RWPE2 (cell line): ENCODE measurements around the gene KCNT2.
"Not testable (repeated sequence)": the region's sequence is repeated elsewhere in the genome, so short reads cannot be mapped to it uniquely, and the experiment has no call there.

ENCODE experiments used
- ATAC-seq: fragments of 200-7000 bp; cut with Tn5 transposase; 3 replicates; pipeline ENCODE4 v1.9.1; 2021; ENCODE audit warnings: low read depth
- DNase-seq: peaks from one replicate; pipeline ENCODE4 v3.0.0-alpha.2; 2020; ENCODE audit warnings: low spot score
- H3K27ac ChIP-seq: fragments of 450-650 bp; 2 replicates; pipeline ENCODE4 v1.5.1; 2017; ENCODE audit warnings: mild to moderate bottlenecking; ENCODE audit not compliant: poor library complexity, severe bottlenecking
- H3K27me3 ChIP-seq: fragments of 250-450 bp; sonication (Bioruptor Pico); 2 replicates; pipeline ENCODE4 v1.5.1; 2021; ENCODE audit warnings: mild to moderate bottlenecking, moderate library complexity; ENCODE audit not compliant: insufficient read depth, poor library complexity, severe bottlenecking
- H3K36me3 ChIP-seq: fragments of 250-450 bp; sonication (Bioruptor Pico); 2 replicates; pipeline ENCODE4 v1.5.1; 2020; ENCODE audit warnings: low read depth, mild to moderate bottlenecking, moderate library complexity
- H3K4me1 ChIP-seq: fragments of 250-450 bp; sonication (Bioruptor Pico); 2 replicates; pipeline ENCODE4 v1.5.1; 2021; ENCODE audit warnings: mild to moderate bottlenecking, moderate library complexity; ENCODE audit not compliant: insufficient read depth, poor library complexity, severe bottlenecking
- H3K4me3 ChIP-seq: fragments of 250-450 bp; sonication (Bioruptor Pico); 2 replicates; pipeline ENCODE4 v1.5.1; 2021; ENCODE audit warnings: mild to moderate bottlenecking, moderate library complexity; ENCODE audit not compliant: severe bottlenecking
- H3K9me3 ChIP-seq: fragments of 250-450 bp; sonication (Bioruptor Pico); 2 replicates; pipeline ENCODE4 v1.5.1; 2021; ENCODE audit warnings: mild to moderate bottlenecking, moderate library complexity; ENCODE audit not compliant: severe bottlenecking
- TF ChIP-seq, protein P1 (sequence below): fragments of 450-650 bp; IDR thresholded peaks from one replicate; pipeline ENCODE4 v1.5.1; 2017; ENCODE audit warnings: mild to moderate bottlenecking, moderate library complexity; ENCODE audit not compliant: poor library complexity, severe bottlenecking

KCNT2 gene

DNA sequence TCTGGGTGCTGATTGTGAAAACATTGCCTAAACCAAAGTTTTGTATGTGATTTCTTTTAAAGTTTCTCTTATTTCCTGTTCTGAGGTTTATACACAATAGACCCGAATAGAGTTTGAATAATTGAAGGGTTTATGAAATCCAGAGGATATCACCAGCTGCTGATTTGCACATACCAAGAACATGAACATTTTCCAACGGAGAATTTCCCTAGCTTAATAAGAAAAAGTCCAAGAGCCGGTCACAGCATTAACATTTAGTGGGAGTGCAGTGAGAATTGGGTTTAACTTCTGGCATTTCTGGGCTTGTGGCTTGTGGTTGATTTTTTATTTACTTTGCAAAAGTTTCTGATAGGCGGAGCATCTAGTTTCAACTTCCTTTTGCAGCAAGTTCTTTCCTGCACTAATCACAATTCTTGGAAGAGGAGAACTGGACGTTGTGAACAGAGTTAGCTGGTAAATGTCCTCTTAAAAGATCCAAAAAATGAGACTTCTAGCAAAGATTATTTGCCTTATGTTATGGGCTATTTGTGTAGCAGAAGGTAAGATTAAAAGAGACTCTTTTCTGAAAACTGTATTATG, 43.5 kb upstream of the KCNT2 start, which contains the start of gene CFH:
Gene CFH, plus strand, starts transcription at position 407 of the 579 bp plus-strand sequence. Its CDS starts 75 bp downstream, at position 482.
- Histone ChIP-seq H3K4me3 (peak within 1 kb of the TSS; percentile 17), H3K9me3 (peaks cover 1% of the 10 kb centered on the region), H3K4me1 (peaks cover 17% of the 10 kb centered on the region), H3K36me3 (no peaks in the 10 kb centered on the region; the same call in 1 of the 2 replicates), H3K27me3 (no peaks in the 10 kb centered on the region), H3K27ac (peak within 1 kb of the TSS; percentile 36)
- DNase-seq (no peak), ATAC-seq (peak; percentile 70)
- TF ChIP-seq, protein P1, sequence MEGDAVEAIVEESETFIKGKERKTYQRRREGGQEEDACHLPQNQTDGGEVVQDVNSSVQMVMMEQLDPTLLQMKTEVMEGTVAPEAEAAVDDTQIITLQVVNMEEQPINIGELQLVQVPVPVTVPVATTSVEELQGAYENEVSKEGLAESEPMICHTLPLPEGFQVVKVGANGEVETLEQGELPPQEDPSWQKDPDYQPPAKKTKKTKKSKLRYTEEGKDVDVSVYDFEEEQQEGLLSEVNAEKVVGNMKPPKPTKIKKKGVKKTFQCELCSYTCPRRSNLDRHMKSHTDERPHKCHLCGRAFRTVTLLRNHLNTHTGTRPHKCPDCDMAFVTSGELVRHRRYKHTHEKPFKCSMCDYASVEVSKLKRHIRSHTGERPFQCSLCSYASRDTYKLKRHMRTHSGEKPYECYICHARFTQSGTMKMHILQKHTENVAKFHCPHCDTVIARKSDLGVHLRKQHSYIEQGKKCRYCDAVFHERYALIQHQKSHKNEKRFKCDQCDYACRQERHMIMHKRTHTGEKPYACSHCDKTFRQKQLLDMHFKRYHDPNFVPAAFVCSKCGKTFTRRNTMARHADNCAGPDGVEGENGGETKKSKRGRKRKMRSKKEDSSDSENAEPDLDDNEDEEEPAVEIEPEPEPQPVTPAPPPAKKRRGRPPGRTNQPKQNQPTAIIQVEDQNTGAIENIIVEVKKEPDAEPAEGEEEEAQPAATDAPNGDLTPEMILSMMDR: no peak

DNA sequence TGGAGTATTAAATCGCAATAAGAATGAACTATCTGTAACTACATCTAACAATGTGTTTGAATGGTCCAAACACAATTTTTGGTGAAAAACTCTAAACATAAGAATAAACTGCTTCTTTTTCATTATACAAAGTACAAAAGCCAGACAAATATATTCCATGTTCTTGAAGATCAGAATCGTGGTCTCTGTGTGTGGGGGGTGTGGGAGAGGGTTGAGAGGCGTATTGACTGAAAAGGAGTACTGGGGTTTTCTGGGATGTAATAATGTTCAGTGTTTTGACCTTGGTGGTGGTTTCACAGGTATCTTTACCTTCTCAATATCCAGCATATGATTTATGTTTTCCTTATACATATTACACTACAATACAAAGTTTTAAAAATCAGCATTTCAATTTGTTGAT, 42.8 kb upstream of the KCNT2 start:
- Histone ChIP-seq H3K4me1 (peaks cover 17% of the 10 kb centered on the region), H3K27ac (peak overlapping the region; percentile 36), H3K9me3 (peaks cover 1% of the 10 kb centered on the region), H3K27me3 (no peaks in the 10 kb centered on the region), H3K4me3 (no peak overlapping the region), H3K36me3 (no peaks in the 10 kb centered on the region)
- ATAC-seq (no peak), DNase-seq (no peak)
- TF ChIP-seq, protein P1: no peak

DNA sequence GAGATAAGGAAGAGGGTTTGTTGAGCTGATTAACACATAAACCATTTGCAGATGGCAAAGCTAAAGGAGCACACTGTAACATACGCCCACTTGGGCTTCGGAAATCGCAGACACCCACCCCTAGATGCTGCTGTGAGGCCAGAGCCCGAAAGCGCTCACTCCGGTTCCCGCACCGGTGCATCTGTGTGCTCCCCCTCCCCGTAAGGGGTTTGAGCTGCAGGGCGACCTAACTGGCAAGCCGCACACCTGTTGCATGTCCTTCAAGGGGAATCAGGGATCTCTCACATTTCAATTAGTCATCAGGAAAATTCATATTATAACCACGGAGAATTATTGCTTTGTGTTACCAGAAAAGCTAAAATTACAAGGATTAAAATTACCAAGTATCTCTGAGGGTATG, 42.2 kb upstream of the KCNT2 start:
- H3K27me3 ChIP-seq: no peaks in the 10 kb centered on the region
- ATAC-seq (no peak), DNase-seq (no peak)
- peaks cover 1% of the 10 kb centered on the region for H3K9me3 ChIP-seq
- H3K4me1 ChIP-seq: peaks cover 17% of the 10 kb centered on the region
- TF ChIP-seq, protein P1: no peak
- H3K4me3 ChIP-seq: no peak overlapping the region
- no peak overlapping the region for H3K27ac ChIP-seq
- no peaks in the 10 kb centered on the region for H3K36me3 ChIP-seq

DNA sequence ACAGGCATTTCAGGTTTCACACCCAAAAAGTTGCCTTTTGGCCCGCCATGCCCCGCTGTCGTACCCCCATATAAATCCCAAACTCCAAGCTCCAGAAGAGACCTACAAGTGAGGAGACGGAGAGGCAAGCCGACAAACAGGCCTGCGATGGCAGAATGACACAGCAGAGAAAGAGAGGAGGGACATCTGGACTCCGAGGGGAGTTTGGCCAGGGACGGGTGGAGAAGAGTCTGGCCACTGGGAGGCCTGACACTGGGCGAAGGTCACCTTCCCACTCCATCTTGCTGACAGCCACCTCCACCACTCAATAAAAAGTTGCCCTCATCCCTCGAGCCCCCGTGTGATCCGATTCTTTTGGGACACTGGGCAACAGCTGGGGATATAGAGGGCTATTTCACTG, 41.8 kb upstream of the KCNT2 start:
- ATAC-seq (no peak), DNase-seq (peak; percentile 46)
- Histone ChIP-seq H3K9me3 (peaks cover 1% of the 10 kb centered on the region), H3K27me3 (no peaks in the 10 kb centered on the region), H3K4me3 (no peak overlapping the region), H3K4me1 (peaks cover 17% of the 10 kb centered on the region), H3K27ac (no peak overlapping the region), H3K36me3 (no peaks in the 10 kb centered on the region)
- TF ChIP-seq, protein P1: no peak

DNA sequence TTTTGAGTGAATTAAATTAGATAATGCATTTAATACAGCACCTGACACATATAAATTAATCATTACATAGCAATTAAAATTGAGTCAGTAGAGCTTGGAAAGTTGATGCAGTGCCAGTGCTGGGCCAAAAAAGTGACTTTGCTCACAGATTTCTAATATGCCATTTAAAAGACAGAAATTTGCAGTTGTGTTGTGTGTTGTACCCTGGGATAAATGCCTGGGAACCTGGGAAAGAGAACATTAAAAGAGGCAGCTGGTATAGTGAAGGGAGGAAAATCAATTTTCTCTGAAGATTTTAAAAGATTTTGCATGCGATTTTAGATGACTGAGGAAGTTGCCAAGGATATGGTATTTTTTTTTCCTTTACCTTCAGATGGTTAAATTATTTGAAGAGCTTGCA, 32.7 kb upstream of the KCNT2 start:
- Histone ChIP-seq H3K4me1 (no peaks in the 10 kb centered on the region), H3K9me3 (no peaks in the 10 kb centered on the region), H3K27ac (no peak overlapping the region), H3K27me3 (no peaks in the 10 kb centered on the region), H3K4me3 (no peak overlapping the region), H3K36me3 (no peaks in the 10 kb centered on the region)
- no peak for ATAC-seq
- TF ChIP-seq, protein P1: no peak
- no peak for DNase-seq

DNA sequence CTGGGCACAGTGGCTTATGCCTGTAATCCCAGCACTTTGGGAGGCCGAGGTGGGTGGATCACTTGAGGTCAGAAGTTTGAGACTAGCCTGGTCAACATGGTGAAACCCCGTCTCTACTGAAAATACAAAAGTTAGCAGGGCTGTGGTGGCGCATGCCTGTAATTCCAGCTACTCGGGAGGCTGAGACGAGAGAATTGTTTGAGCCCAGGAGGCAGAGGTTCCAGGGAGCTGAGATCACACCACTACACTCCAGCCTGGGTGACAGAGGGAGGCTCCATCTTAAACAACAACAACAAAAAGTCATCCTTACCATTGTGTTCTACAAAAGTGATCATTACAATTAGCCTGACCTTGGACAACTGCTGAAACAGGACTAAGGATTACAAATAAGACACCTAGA, 31.1 kb upstream of the KCNT2 start:
- not testable (repeated sequence) for H3K4me1 ChIP-seq, H3K36me3 ChIP-seq, ATAC-seq, DNase-seq, H3K27me3 ChIP-seq, H3K9me3 ChIP-seq, H3K27ac ChIP-seq, H3K4me3 ChIP-seq
